ENCODE results near the gene OGFOD2. TPM values are rescaled to one million over a fixed set of nuclear protein-coding genes. Genes with fewer than 3 reads are reported as not detected.

OGFOD2 gene
- total and polyA plus RNA-seq, 2 donors (not counting 1 experiment from before 2014, with no cell fraction given) = 26.7 to 99.3 TPM

GRCh38 chr12:123010681-123011080 is 35.6 kb downstream of the OGFOD2 start:
- DNase-seq (no peak), ATAC-seq (ENCODE audit: low read depth) (no peak)
- Histone ChIP-seq H3K9me3 (ENCODE audit: control extremely low read depth in 1 of 3, control insufficient read depth in 2 of 3, insufficient read depth in 1 of 3, low read length in 2 of 3) (no peaks in the 10 kb centered on the region), H3K27ac (ENCODE audit: low read length in 2 of 2) (no peak overlapping the region), H3K79me2 (ENCODE audit: control insufficient read depth, insufficient read depth, low read length) (peaks cover 10% of the 10 kb centered on the region), H3K9ac (ENCODE audit: low read length) (no peak overlapping the region), H4K20me1 (ENCODE audit: control insufficient read depth, insufficient read depth, low read length, poor library complexity, severe bottlenecking) (no peaks in the 10 kb centered on the region), H3K4me1 (ENCODE audit: control insufficient read depth in 2 of 2, insufficient read depth in 2 of 2, low read length in 2 of 2) (no peaks in the 10 kb centered on the region), H3K36me3 (replicated peaks in 1 of 2; ENCODE audit: control extremely low read depth in 1 of 2, control insufficient read depth in 1 of 2, extremely low read depth in 1 of 2, insufficient read depth in 2 of 2, low read length in 1 of 2) (peaks cover 0 to 13% of the 10 kb centered on the region in 2 experiments), H3K27me3 (replicated peaks in 1 of 4; ENCODE audit: control extremely low read depth in 1 of 4, control insufficient read depth in 3 of 4, insufficient read depth in 4 of 4, low read length in 3 of 4) (no peaks in the 10 kb centered on the region), H2AFZ (ENCODE audit: insufficient read depth, low read depth, low read length, poor library complexity, severe bottlenecking) (no peak overlapping the region), H3K4me3 (ENCODE audit: control extremely low read depth in 1 of 5, extremely low read depth in 1 of 5, insufficient read depth in 1 of 5, low read depth in 2 of 5, low read length in 4 of 5) (no peak overlapping the region), H3K4me2 (replicated peaks; ENCODE audit: low read depth, low read length, poor library complexity, severe bottlenecking) (no peak overlapping the region)
- H3K4me1 Mint-ChIP-seq = no peaks in the 10 kb centered on the region
- ChIA-PET POLR2A (no interaction called here), CTCF (interaction anchor here (0.7 kb wide), 1 partner anchor 32 kb away, joined by 3 read pairs; no protein-coding TSS in a partner anchor)
- H3K27me3 Mint-ChIP-seq = no peaks in the 10 kb centered on the region
- H3K4me3 Mint-ChIP-seq = no peak overlapping the region
- no peaks in the 10 kb centered on the region for H3K9me3 Mint-ChIP-seq (ENCODE audit: insufficient read depth)
- TF ChIP-seq EZH2 (IDR thresholded peaks at IDR 0.05; ENCODE audit: borderline replicate concordance, insufficient read depth, low read depth, low read length, poor library complexity, severe bottlenecking) (no peak), CTCF (IDR thresholded peaks at IDR 0.05) (no peak)
- intact Hi-C loops (cut with micrococcal nuclease) = no loop called here
- H3K27ac Mint-ChIP-seq = no peak overlapping the region
- WGBS (ENCODE audit: insufficient coverage) = 100% methylated on average over 3 of the region's 4 CpGs

GRCh38 chr12:123011701-123012100 is 36.7 kb downstream of the OGFOD2 start:
- 90% methylated on average over 5 of the region's 6 CpGs for WGBS (ENCODE audit: insufficient coverage)
- H3K27me3 Mint-ChIP-seq = no peaks in the 10 kb centered on the region
- Histone ChIP-seq H3K9me3 (ENCODE audit: control extremely low read depth in 1 of 3, control insufficient read depth in 2 of 3, insufficient read depth in 1 of 3, low read length in 2 of 3) (no peaks in the 10 kb centered on the region), H4K20me1 (ENCODE audit: control insufficient read depth, insufficient read depth, low read length, poor library complexity, severe bottlenecking) (no peaks in the 10 kb centered on the region), H3K4me3 (ENCODE audit: control extremely low read depth in 1 of 5, extremely low read depth in 1 of 5, insufficient read depth in 1 of 5, low read depth in 2 of 5, low read length in 4 of 5) (no peak overlapping the region), H3K9ac (ENCODE audit: low read length) (no peak overlapping the region), H3K36me3 (replicated peaks in 1 of 2; ENCODE audit: control extremely low read depth in 1 of 2, control insufficient read depth in 1 of 2, extremely low read depth in 1 of 2, insufficient read depth in 2 of 2, low read length in 1 of 2) (peaks cover 0 to 13% of the 10 kb centered on the region in 2 experiments), H3K27me3 (replicated peaks in 1 of 4; ENCODE audit: control extremely low read depth in 1 of 4, control insufficient read depth in 3 of 4, insufficient read depth in 4 of 4, low read length in 3 of 4) (no peaks in the 10 kb centered on the region), H3K27ac (ENCODE audit: low read length in 2 of 2) (no peak overlapping the region), H2AFZ (ENCODE audit: insufficient read depth, low read depth, low read length, poor library complexity, severe bottlenecking) (no peak overlapping the region), H3K4me2 (replicated peaks; ENCODE audit: low read depth, low read length, poor library complexity, severe bottlenecking) (no peak overlapping the region), H3K79me2 (ENCODE audit: control insufficient read depth, insufficient read depth, low read length) (peaks cover 10% of the 10 kb centered on the region), H3K4me1 (ENCODE audit: control insufficient read depth in 2 of 2, insufficient read depth in 2 of 2, low read length in 2 of 2) (no peaks in the 10 kb centered on the region)
- no peak overlapping the region for H3K27ac Mint-ChIP-seq
- ATAC-seq (ENCODE audit: low read depth) = no peak
- ChIA-PET CTCF (no interaction called here), POLR2A (interaction anchor here (0.6 kb wide), 1 partner anchor 23 kb away, joined by 6 read pairs; no protein-coding TSS in a partner anchor)
- DNase-seq = no peak
- H3K9me3 Mint-ChIP-seq (ENCODE audit: insufficient read depth) = no peaks in the 10 kb centered on the region
- H3K4me3 Mint-ChIP-seq = no peak overlapping the region
- intact Hi-C loops (cut with micrococcal nuclease) = no loop called here
- H3K4me1 Mint-ChIP-seq = no peaks in the 10 kb centered on the region
- TF ChIP-seq CTCF (IDR thresholded peaks at IDR 0.05) = no peak
- no peak for TF ChIP-seq EZH2 (IDR thresholded peaks at IDR 0.05; ENCODE audit: borderline replicate concordance, insufficient read depth, low read depth, low read length, poor library complexity, severe bottlenecking)
